Small intestine (tissue), 7 donors: ENCODE data around the gene TRIM63. TPM values are rescaled to one million over a fixed set of nuclear protein-coding genes. Genes with fewer than 3 reads are reported as not detected.
A peak's percentile ranks its signal among the peaks of the same experiment; 100 is the strongest.

Experiments used
- DNase-seq, 2 donors: peaks; one replicate each; pipeline versions ENCODE4 v3.0.0 to v3.0.0-alpha.2; 2013
- FAIRE-seq: peaks from 2 replicates; lab custom pipeline; 2012; peaks lifted over from hg19 to GRCh38; lab: Jason Lieb, UNC
- H3K27ac ChIP-seq, 3 donors: one replicate each; pipeline ENCODE4 v1.5.1; 2013; ENCODE audit warnings: low read length in 2 of 3, mild to moderate bottlenecking in 2 of 3, control low read depth in 1 of 3, inconsistent platforms in 1 of 3, low read depth in 1 of 3, moderate library complexity in 1 of 3
- H3K27me3 ChIP-seq, 3 donors: one replicate each; pipeline ENCODE4 v1.6.1; 2013; ENCODE audit warnings: low read length in 3 of 3, inconsistent platforms in 1 of 3; ENCODE audit not compliant: control insufficient read depth in 3 of 3, insufficient read depth in 3 of 3
- H3K36me3 ChIP-seq, 3 donors: one replicate each; pipeline ENCODE4 v1.6.1; 2013; ENCODE audit warnings: low read length in 3 of 3, inconsistent platforms in 1 of 3, low read depth in 1 of 3, mild to moderate bottlenecking in 1 of 3, moderate library complexity in 1 of 3; ENCODE audit not compliant: control insufficient read depth in 3 of 3, insufficient read depth in 2 of 3
- H3K4me1 ChIP-seq, 3 donors: one replicate each; pipeline ENCODE4 v1.6.1; 2013; ENCODE audit warnings: low read length in 2 of 3, inconsistent platforms in 1 of 3, low read depth in 1 of 3, mild to moderate bottlenecking in 1 of 3, moderate library complexity in 1 of 3; ENCODE audit not compliant: control insufficient read depth in 3 of 3, insufficient read depth in 2 of 3
- H3K4me3 ChIP-seq, 3 donors: one replicate each; pipeline ENCODE4 v1.5.1; 2013; ENCODE audit warnings: low read length in 3 of 3, control low read depth in 1 of 3, inconsistent platforms in 1 of 3, low read depth in 1 of 3, mild to moderate bottlenecking in 1 of 3, moderate library complexity in 1 of 3
- H3K9me3 ChIP-seq, 2 donors: one replicate each; pipeline ENCODE4 v1.6.1; 2013; ENCODE audit warnings: low read depth in 1 of 2, low read length in 1 of 2; ENCODE audit not compliant: control insufficient read depth in 2 of 2, insufficient read depth in 1 of 2
- WGBS, 3 donors: extraction: QIAGEN DNeasy Blood & Tissue Kit; methylation state at CpG; one replicate each; pipeline ENCODE4 v1.1.7; 2013; 5-methylcytosine and 5-hydroxymethylcytosine counted together
- polyA plus RNA-seq, 4 donors: library from polyadenylated mRNA; stranded (reverse) in 3 of 4; unstranded in 1 of 4; fragments of 200-250 nt in 3 of 4; fragments of 120-200 nt in 1 of 4; gene quantifications; one replicate each; pipeline versions ENCODE4 v1.2.1 to v1.2.3, GENCODE V29; 2013
- donor health status: healthy with polysubstance abuse.
- donor health status: control.
- donor health status: control.
- donor health status: Bipolar disorder and iron deficiency.
- donor health status: healthy.

Gene TRIM63
- polyA plus RNA-seq, 4 donors, result 0.91 to 11.3 (median 2.8) TPM

DNA sequence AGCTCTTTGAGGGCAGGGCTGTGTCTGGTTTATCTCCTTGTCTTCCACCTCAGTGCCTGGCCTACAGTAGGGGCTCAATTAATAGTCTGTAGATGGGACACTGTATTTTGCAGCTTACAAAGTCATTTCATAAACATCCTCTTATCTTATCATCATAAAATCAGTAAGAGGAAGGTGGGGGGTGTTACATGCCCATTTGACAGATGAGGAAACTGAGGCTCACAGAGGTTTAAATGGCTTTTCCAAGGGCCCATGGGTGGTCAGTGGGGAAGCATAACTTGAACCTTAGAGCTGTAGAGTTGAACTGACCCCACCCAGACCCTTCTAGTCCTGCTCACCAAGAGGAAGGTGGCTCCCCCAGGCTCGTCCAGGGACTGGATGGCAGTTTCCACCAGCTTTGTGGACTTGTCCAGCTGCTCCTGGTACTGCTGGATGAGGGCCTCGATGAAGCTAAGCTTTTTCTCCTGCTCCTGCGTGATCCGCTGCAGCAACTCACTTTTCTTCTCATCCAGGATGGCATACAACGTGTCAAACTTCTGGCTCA is 9.3 kb downstream of the TRIM63 start:
- no peak overlapping the region for H3K27ac ChIP-seq
- no peaks in the 10 kb centered on the region for H3K9me3 ChIP-seq
- DNase-seq (no peak), FAIRE-seq (no peak)
- peaks cover 0 to 15% (median 0%) of the 10 kb centered on the region in 3 donors for H3K4me1 ChIP-seq
- WGBS, 3 donors, result 82 to 83% (median 82%) methylated on average over 5 of the region's 5 CpGs
- no peak overlapping the region for H3K4me3 ChIP-seq
- H3K27me3 ChIP-seq, result no peaks in the 10 kb centered on the region
- no peaks in the 10 kb centered on the region for H3K36me3 ChIP-seq

DNA sequence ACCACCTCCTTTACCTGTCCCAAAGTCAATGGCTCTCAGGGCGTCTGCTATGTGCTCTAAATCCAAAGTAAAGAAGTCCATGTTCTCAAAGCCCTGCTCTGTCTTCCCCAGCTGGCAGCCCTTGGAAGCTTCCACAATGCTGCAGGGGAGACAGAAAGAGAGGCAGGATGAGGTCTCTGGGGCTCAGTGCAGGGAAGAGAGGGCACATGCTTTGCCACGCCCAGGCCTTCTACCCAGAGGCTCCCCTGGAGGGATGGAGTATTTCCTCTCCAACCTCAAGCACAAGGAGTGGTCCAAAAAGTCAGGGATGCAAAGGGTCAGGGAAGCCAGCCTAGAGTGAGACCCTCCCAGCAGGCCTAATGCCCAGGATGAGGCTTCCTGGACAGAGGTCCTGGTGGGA is 10.2 kb downstream of the TRIM63 start:
- Histone ChIP-seq H3K4me3 (no peak overlapping the region), H3K36me3 (no peaks in the 10 kb centered on the region), H3K27me3 (no peaks in the 10 kb centered on the region), H3K4me1 (peaks cover 0 to 15% (median 0%) of the 10 kb centered on the region in 3 donors), H3K9me3 (no peaks in the 10 kb centered on the region), H3K27ac (no peak overlapping the region)
- WGBS, 3 donors, result 76 to 91% (median 77%) methylated on average over 2 of the region's 2 CpGs
- FAIRE-seq (no peak), DNase-seq (no peak)

DNA sequence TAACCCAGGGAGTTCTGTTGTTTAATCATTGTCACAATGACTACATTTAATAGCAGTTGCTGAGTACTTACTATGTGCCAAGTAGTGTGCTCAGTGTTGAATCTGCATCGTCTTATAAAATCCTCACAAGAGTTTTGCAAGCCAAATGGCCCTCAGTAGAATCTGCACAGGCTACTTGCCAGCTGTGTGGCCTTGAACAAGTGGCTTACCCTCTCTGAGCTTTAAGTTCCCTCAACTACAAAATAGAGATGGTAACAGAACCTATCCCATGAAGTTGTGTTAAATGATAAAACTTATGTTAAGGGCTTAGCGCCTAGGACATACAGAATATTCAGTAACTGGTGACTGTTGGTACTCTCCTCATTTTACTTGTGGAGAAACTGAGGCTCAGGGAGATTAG is 12.4 kb downstream of the TRIM63 start:
- H3K4me1 ChIP-seq, result peaks cover 0 to 19% (median 0%) of the 10 kb centered on the region in 3 donors
- WGBS, 3 donors, result 87 to 91% (median 90%) methylated on average over 2 of the region's 2 CpGs
- no peak for DNase-seq
- no peak for FAIRE-seq
- H3K4me3 ChIP-seq, result no peak overlapping the region
- H3K27ac ChIP-seq, result no peak overlapping the region
- peaks cover 0 to 5% (median 0%) of the 10 kb centered on the region in 3 donors for H3K27me3 ChIP-seq
- no peaks in the 10 kb centered on the region for H3K36me3 ChIP-seq
- H3K9me3 ChIP-seq, result no peaks in the 10 kb centered on the region

DNA sequence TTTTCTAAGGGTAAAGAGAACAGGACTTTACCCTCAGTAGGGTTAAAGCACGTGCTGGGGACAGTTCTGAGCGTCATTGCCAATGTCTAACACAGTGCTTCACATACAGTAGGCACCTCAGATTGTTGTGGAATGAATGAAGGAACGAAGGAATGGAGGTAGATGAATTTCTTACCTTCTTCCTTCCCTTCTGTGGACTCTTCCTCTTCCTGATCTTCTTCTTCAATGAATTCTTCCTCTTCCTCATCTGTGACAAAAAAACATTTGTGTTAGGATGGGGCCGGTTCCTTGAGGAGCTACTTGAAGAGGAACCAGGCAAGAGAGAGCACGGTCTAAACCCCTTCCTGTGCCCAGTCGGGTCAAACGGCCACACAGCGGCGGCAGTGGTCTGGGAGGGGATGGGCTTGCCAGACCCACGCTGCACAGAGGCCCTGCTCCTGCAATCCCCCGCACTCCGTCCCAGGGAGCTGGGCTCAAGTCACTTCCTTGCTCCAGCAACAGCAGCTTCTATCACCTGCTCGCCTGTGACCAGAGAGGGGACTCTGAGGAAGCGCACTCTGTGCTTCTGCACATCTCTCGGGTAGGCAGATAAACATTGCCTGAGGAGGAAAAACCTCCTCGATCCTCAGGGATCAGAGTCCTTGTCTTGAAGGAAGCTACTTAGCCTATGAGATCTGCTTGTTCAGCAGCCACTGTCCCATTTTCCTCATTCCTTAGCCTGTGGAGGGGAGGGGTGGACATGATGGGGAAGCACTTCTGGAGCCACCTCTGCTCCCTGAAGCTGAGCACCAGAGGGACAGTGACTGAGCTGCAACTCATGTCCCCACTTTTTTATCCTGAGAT is 13.5 kb downstream of the TRIM63 start:
- Histone ChIP-seq H3K27me3 (peaks cover 0 to 9% (median 0%) of the 10 kb centered on the region in 3 donors), H3K4me1 (peaks cover 0 to 29% (median 2%) of the 10 kb centered on the region in 3 donors), H3K9me3 (no peaks in the 10 kb centered on the region), H3K27ac (peak overlapping the region in 1 of 3 donors; percentile 84), H3K4me3 (peak overlapping the region in 1 of 3 donors; percentile 38), H3K36me3 (no peaks in the 10 kb centered on the region)
- DNase-seq (peak; percentile 49 to 76), FAIRE-seq (no peak)
- 36 to 58% (median 55%) methylated on average over 16 of the region's 16 CpGs for WGBS, 3 donors

DNA sequence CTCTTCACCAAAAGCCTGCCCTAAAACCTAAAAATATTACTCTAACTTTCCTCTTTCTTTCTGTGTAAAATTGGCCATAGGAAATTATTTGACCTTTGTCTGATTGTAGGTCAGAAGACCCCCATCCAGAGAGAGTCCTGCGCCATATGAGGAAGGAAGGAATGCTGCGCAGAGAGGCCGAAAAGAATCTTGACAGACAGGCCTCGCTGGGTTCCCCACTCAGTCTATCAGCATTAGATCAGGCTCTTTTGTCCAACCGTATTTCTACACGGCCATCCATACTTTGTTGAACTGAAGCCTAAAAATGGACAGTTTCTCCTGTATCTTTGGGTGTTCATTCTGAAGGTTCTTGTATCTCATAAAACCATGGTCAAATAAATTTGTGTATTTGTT is 17.2 kb downstream of the TRIM63 start:
- no peak overlapping the region for H3K4me3 ChIP-seq
- H3K27me3 ChIP-seq, result peaks cover 10 to 17% (median 12%) of the 10 kb centered on the region in 3 donors
- H3K27ac ChIP-seq, result peak overlapping the region in 1 of 3 donors; percentile 89
- no peaks in the 10 kb centered on the region for H3K36me3 ChIP-seq
- no peak for FAIRE-seq
- 91 to 95% (median 91%) methylated on average over 6 of the region's 6 CpGs for WGBS, 3 donors
- peaks cover 0 to 48% (median 2%) of the 10 kb centered on the region in 3 donors for H3K4me1 ChIP-seq
- no peaks in the 10 kb centered on the region for H3K9me3 ChIP-seq
- DNase-seq, result no peak

DNA sequence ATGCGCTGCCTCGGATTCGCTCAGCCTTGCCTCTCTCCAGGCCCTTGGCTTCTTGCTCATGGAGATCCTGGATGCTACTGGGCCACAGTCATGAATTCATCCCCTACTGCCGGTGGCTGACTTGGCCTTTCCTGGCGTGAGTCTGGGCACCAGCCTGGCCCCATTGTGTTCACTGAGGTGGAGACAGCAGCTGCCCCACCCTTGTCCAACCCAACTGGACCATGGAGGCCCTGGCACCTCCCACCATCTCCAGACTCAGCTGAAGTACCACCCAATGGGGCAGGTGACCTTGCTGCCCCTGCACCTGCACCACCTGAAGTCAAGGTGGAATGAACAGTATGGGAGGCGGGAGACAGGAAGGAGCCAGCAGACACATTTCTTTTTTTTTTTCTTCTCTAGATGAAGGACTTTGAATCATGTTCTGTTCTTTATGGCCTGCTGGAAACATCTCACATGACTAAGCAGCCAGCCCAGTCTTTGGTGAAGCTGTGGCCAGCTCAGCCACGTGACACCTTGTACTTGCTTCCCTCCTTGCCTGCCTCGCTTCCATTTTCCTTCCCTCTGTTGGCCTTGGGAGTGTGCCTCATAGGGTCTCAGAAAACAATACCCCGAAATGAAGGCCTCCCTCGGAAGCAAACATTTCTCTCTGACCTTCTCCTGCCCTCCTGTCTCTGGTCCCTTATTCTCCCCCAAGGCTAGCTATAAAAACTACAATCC is 17.7 kb downstream of the TRIM63 start:
- DNase-seq (peak; percentile 90 to 93), FAIRE-seq (no peak)
- Histone ChIP-seq H3K9me3 (no peaks in the 10 kb centered on the region), H3K4me3 (no peak overlapping the region), H3K27ac (peak overlapping the region in 2 of 3 donors; percentile 0 to 89), H3K36me3 (no peaks in the 10 kb centered on the region), H3K27me3 (peaks cover 14 to 22% (median 17%) of the 10 kb centered on the region in 3 donors), H3K4me1 (peaks cover 0 to 49% (median 2%) of the 10 kb centered on the region in 3 donors)
- WGBS, 3 donors, result 38 to 65% (median 43%) methylated on average over 10 of the region's 10 CpGs

DNA sequence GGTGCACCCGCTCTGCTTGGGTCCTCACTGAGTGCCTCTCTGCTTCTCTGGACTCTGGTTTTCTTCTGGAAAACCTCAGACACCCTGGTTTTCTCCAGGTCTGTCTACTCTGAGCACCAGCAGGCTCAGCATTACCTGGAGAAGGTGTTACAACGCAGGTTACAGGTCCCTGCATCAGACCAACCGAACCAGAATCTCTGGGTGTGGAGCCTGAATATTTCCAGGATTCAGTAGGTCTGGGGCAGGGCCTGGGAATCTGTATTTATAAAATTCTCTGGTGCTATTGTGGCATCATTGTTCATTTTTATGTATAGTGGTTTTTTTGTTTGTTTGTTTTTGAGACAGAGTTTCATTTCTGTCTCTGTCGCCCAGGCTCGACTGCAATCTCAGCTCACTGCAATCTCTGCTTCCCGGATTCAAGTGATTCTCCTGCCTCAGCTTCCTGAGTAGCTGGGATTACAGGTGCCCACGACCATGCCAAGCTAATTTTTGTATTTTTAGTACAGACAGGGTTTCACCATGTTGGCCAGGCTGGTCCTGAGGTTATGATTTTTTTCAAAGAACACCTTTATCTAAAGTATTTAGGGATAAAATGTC is 20.1 kb downstream of the TRIM63 start:
- Histone ChIP-seq H3K36me3 (peaks cover 0 to 21% (median 0%) of the 10 kb centered on the region in 3 donors), H3K27ac (peak overlapping the region in 1 of 3 donors; percentile 91), H3K4me3 (peak overlapping the region in 1 of 3 donors; percentile 73), H3K4me1 (peaks cover 0 to 51% (median 2%) of the 10 kb centered on the region in 3 donors), H3K27me3 (peaks cover 14 to 22% (median 18%) of the 10 kb centered on the region in 3 donors), H3K9me3 (no peaks in the 10 kb centered on the region)
- FAIRE-seq (no peak), DNase-seq (no peak)
- 73 to 77% (median 74%) methylated on average over 7 of the region's 7 CpGs for WGBS, 3 donors
